ENCODE results near the gene SPATS2L.

Gene SPATS2L

GRCh38 chr2:200297989-200298388 lies 8.5 kb upstream of the SPATS2L start:
- no peak for DNase-seq (ENCODE audit: low read depth)

GRCh38 chr2:200298816-200299215 lies 7.7 kb upstream of the SPATS2L start:
- DNase-seq (ENCODE audit: low read depth), result no peak

- no peak for DNase-seq (ENCODE audit: low read depth)
Observed at GRCh38 chr2:200300065-200300464, 6.4 kb upstream of the SPATS2L start.

- peak; percentile 68 for DNase-seq (ENCODE audit: low read depth)
Observed at GRCh38 chr2:200300638-200301314, 5.7 kb upstream of the SPATS2L start.

GRCh38 chr2:200301953-200302858 lies 4.3 kb upstream of the SPATS2L start:
- no peak for DNase-seq (ENCODE audit: low read depth)

- no peak for DNase-seq (ENCODE audit: low read depth)
Observed at GRCh38 chr2:200302940-200303727, 3.4 kb upstream of the SPATS2L start.

- no peak for DNase-seq (ENCODE audit: low read depth)
Observed at GRCh38 chr2:200305797-200306195, 697 bp upstream of the SPATS2L start.

- DNase-seq (ENCODE audit: low read depth), result no peak
Observed at GRCh38 chr2:200306931-200307723, 634 bp downstream of the SPATS2L start.

GRCh38 chr2:200307724-200308545 lies 1.4 kb downstream of the SPATS2L start:
- DNase-seq (ENCODE audit: low read depth), result no peak

GRCh38 chr2:200308546-200309295 lies 2.2 kb downstream of the SPATS2L start:
- DNase-seq (ENCODE audit: low read depth), result no peak

GRCh38 chr2:200309296-200310049 lies 3.0 kb downstream of the SPATS2L start:
- DNase-seq (ENCODE audit: low read depth), result no peak

- DNase-seq (ENCODE audit: low read depth), result no peak
Observed at GRCh38 chr2:200310545-200310971, 4.1 kb downstream of the SPATS2L start.

GRCh38 chr2:200311139-200311538 lies 4.6 kb downstream of the SPATS2L start:
- DNase-seq (ENCODE audit: low read depth), result no peak

GRCh38 chr2:200314976-200315567 lies 8.6 kb downstream of the SPATS2L start:
- DNase-seq (ENCODE audit: low read depth), result no peak

- no peak for DNase-seq (ENCODE audit: low read depth)
Observed at GRCh38 chr2:200317975-200318374, 11.5 kb downstream of the SPATS2L start.

- DNase-seq (ENCODE audit: low read depth), result no peak
Observed at GRCh38 chr2:200318940-200319435, 12.5 kb downstream of the SPATS2L start.

GRCh38 chr2:200319548-200320337 lies 13.2 kb downstream of the SPATS2L start:
- no peak for DNase-seq (ENCODE audit: low read depth)

- DNase-seq (ENCODE audit: low read depth), result no peak
Observed at GRCh38 chr2:200320344-200320743, 13.9 kb downstream of the SPATS2L start.

Data from fibroblast of the conjunctiva (primary cell).